MM.1S (cell line): Measurements from ENCODE around the gene FRAS1.

Source experiments
- DNase-seq: peaks from one replicate; pipeline ENCODE4 v3.0.0-alpha.2; 2015
- H2AFZ ChIP-seq: fragments of 300-600 bp; sonication (generic); 2 replicates; pipeline ENCODE4 v1.6.0; 2016; ENCODE audit warnings: antibody characterized with exemption, low read length
- H3F3A ChIP-seq: fragments of 300-600 bp; sonication (generic); 2 replicates; pipeline ENCODE4 v1.6.1; 2016; ENCODE audit warnings: mild to moderate bottlenecking, antibody characterized with exemption, low read length, moderate library complexity, mixed read lengths; ENCODE audit not compliant: insufficient read depth
- H3K27ac ChIP-seq: fragments of 300-600 bp; sonication (generic); 2 replicates; pipeline ENCODE4 v1.5.1; 2016; ENCODE audit warnings: mild to moderate bottlenecking, low read length
- H3K27me3 ChIP-seq: fragments of 300-600 bp; sonication (generic); replicated peaks from 2 replicates; pipeline ENCODE4 v1.6.0; 2016; ENCODE audit warnings: low read length; ENCODE audit not compliant: insufficient read depth
- H3K36me3 ChIP-seq: fragments of 300-600 bp; sonication (generic); replicated peaks from 2 replicates; pipeline ENCODE4 v1.6.1; 2016; ENCODE audit warnings: mild to moderate bottlenecking, low read length, mixed read lengths; ENCODE audit not compliant: insufficient read depth
- H3K4me1 ChIP-seq: fragments of 300-600 bp; sonication (generic); 2 replicates; pipeline ENCODE4 v1.6.1; 2016; ENCODE audit warnings: low read length, mixed read lengths
- H3K4me2 ChIP-seq: fragments of 300-600 bp; sonication (generic); 2 replicates; pipeline ENCODE4 v1.6.0; 2016; ENCODE audit warnings: low read depth, low read length
- H3K4me3 ChIP-seq: fragments of 300-600 bp; sonication (generic); 2 replicates; pipeline ENCODE4 v1.5.1; 2016; ENCODE audit warnings: low read length, mixed read lengths
- H3K79me2 ChIP-seq: fragments of 300-600 bp; sonication (generic); 2 replicates; pipeline ENCODE4 v1.6.1; 2016; ENCODE audit warnings: mixed run types, low read length, mixed read lengths
- H3K9ac ChIP-seq: fragments of 300-600 bp; sonication (generic); 2 replicates; pipeline ENCODE4 v1.6.1; 2016; ENCODE audit warnings: low read length, mixed read lengths
- H3K9me2 ChIP-seq: fragments of 300-600 bp; sonication (generic); replicated peaks from 2 replicates; pipeline ENCODE4 v1.6.1; 2016; ENCODE audit warnings: mild to moderate bottlenecking, low read length, mixed read lengths; ENCODE audit not compliant: insufficient read depth
- H3K9me3 ChIP-seq: fragments of 300-600 bp; sonication (generic); replicated peaks from 2 replicates; pipeline ENCODE4 v1.6.1; 2016; ENCODE audit warnings: mild to moderate bottlenecking, low read length, mixed read lengths; ENCODE audit not compliant: insufficient read depth
- H4K20me1 ChIP-seq: fragments of 300-600 bp; sonication (generic); 2 replicates; pipeline ENCODE4 v1.6.1; 2016; ENCODE audit warnings: mild to moderate bottlenecking, low read length, moderate library complexity, mixed read lengths; ENCODE audit not compliant: insufficient read depth
- CTCF ChIP-seq: fragments of 300-600 bp; sonication (generic); IDR thresholded peaks from 2 replicates; pipeline ENCODE4 v1.5.1; 2016; ENCODE audit warnings: antibody characterized with exemption, low read length, mixed read lengths
- EZH2 ChIP-seq: fragments of 300-600 bp; sonication (generic); optimal IDR thresholded peaks from 2 replicates; pipeline ENCODE3; 2017; ENCODE audit warnings: low read depth, mild to moderate bottlenecking, antibody characterized with exemption, low read length, mixed read lengths
- EZH2phosphoT487 ChIP-seq: fragments of 300-600 bp; sonication (generic); IDR thresholded peaks from 2 replicates; pipeline ENCODE4 v1.6.1; 2018; ENCODE audit warnings: antibody characterized with exemption, low read length

FRAS1 gene

GRCh38 chr4:78165758-78166157, 108.6 kb downstream of the FRAS1 start:
- no peak for DNase-seq

GRCh38 chr4:78166622-78167021, 109.5 kb downstream of the FRAS1 start:
- Histone ChIP-seq H3K9me3 (no peaks in the 10 kb centered on the region), H3K36me3 (no peaks in the 10 kb centered on the region), H3K27me3 (no peaks in the 10 kb centered on the region), H3K9ac (no peak overlapping the region), H3K9me2 (no peaks in the 10 kb centered on the region), H2AFZ (no peak overlapping the region), H3F3A (no peaks in the 10 kb centered on the region), H3K4me3 (no peak overlapping the region), H3K79me2 (no peaks in the 10 kb centered on the region), H3K4me1 (no peaks in the 10 kb centered on the region), H3K4me2 (no peak overlapping the region), H3K27ac (no peak overlapping the region), H4K20me1 (no peaks in the 10 kb centered on the region)
- no peak for TF ChIP-seq EZH2
- TF ChIP-seq EZH2phosphoT487 = no peak
- no peak for TF ChIP-seq CTCF
- DNase-seq = peak; percentile 33

More at GRCh38 chr4:78165758-78166157, 108.6 kb downstream of the FRAS1 start:
- no peaks in the 10 kb centered on the region for H3K9me3 ChIP-seq
- H2AFZ ChIP-seq = no peak overlapping the region
- H3F3A ChIP-seq = no peaks in the 10 kb centered on the region
- H3K4me3 ChIP-seq = no peak overlapping the region
- no peak for TF ChIP-seq EZH2
- no peaks in the 10 kb centered on the region for H3K79me2 ChIP-seq
- no peak overlapping the region for H3K4me2 ChIP-seq
- H3K27ac ChIP-seq = no peak overlapping the region
- H3K27me3 ChIP-seq = no peaks in the 10 kb centered on the region
- no peaks in the 10 kb centered on the region for H3K4me1 ChIP-seq
- no peaks in the 10 kb centered on the region for H3K36me3 ChIP-seq
- no peak overlapping the region for H3K9ac ChIP-seq
- H3K9me2 ChIP-seq = no peaks in the 10 kb centered on the region
- no peaks in the 10 kb centered on the region for H4K20me1 ChIP-seq

- no peak overlapping the region for H3K4me2 ChIP-seq
- no peak overlapping the region for H2AFZ ChIP-seq
- no peak overlapping the region for H3K4me3 ChIP-seq
- no peaks in the 10 kb centered on the region for H3F3A ChIP-seq
- H3K9ac ChIP-seq = no peak overlapping the region
- no peaks in the 10 kb centered on the region for H3K9me2 ChIP-seq
- H3K36me3 ChIP-seq = no peaks in the 10 kb centered on the region
- DNase-seq = no peak
- H3K79me2 ChIP-seq = no peaks in the 10 kb centered on the region
- no peaks in the 10 kb centered on the region for H3K4me1 ChIP-seq
- no peak overlapping the region for H3K27ac ChIP-seq
- no peaks in the 10 kb centered on the region for H3K9me3 ChIP-seq
- no peaks in the 10 kb centered on the region for H4K20me1 ChIP-seq
- no peaks in the 10 kb centered on the region for H3K27me3 ChIP-seq
- TF ChIP-seq CTCF (no peak), EZH2phosphoT487 (no peak)
These were observed 110.4 kb downstream of the FRAS1 start for GRCh38 chr4:78167510-78167909.

- no peak overlapping the region for H3K27ac ChIP-seq
- no peaks in the 10 kb centered on the region for H3K36me3 ChIP-seq
- H3K4me3 ChIP-seq = no peak overlapping the region
- DNase-seq = no peak
- H3K9me2 ChIP-seq = no peaks in the 10 kb centered on the region
- H3K27me3 ChIP-seq = no peaks in the 10 kb centered on the region
- H3K79me2 ChIP-seq = no peaks in the 10 kb centered on the region
- H4K20me1 ChIP-seq = no peaks in the 10 kb centered on the region
- no peaks in the 10 kb centered on the region for H3K9me3 ChIP-seq
- H3K4me1 ChIP-seq = no peaks in the 10 kb centered on the region
- TF ChIP-seq EZH2phosphoT487 (no peak), EZH2 (no peak), CTCF (no peak)
- no peaks in the 10 kb centered on the region for H3F3A ChIP-seq
- H3K9ac ChIP-seq = no peak overlapping the region
- no peak overlapping the region for H3K4me2 ChIP-seq
- no peak overlapping the region for H2AFZ ChIP-seq
These were observed 110.9 kb downstream of the FRAS1 start for GRCh38 chr4:78168029-78168428.
